T-helper 17 cell (primary cell): ENCODE results near the gene EID2. TPM values are rescaled to one million over a fixed set of nuclear protein-coding genes. Genes with fewer than 3 reads are reported as not detected.

Experiments
- ATAC-seq: fragments of 150-1000 bp; cut with Tn5 transposase; 2 replicates; pipeline ENCODE4 v1.10.0; 2021; ENCODE audit warnings: mild to moderate bottlenecking, moderate library complexity
- DNase-seq, 3 donors: peaks; one replicate each; pipeline versions ENCODE4 v3.0.0 to v3.0.0-alpha.2; 2020 to 2021
- H3K9me3 ChIP-seq: one replicate; pipeline ENCODE4 v1.7.0; 2013; ENCODE audit warnings: low read length, mild to moderate bottlenecking; ENCODE audit not compliant: control insufficient read depth, poor library complexity, severe bottlenecking
- H3K27ac Mint-ChIP-seq: one replicate; pipeline ENCODE4 v1.8.0; 2022; ENCODE audit warnings: mild to moderate bottlenecking, moderate library complexity, mixed read lengths
- H3K27me3 Mint-ChIP-seq: one replicate; pipeline ENCODE4 v1.8.0; 2022; ENCODE audit warnings: mixed read lengths
- H3K36me3 Mint-ChIP-seq: one replicate; pipeline ENCODE4 v1.8.0; 2022; ENCODE audit warnings: low read depth, mixed read lengths
- H3K4me1 Mint-ChIP-seq: one replicate; pipeline ENCODE4 v1.8.0; 2022; ENCODE audit warnings: mild to moderate bottlenecking, mixed read lengths
- H3K4me3 Mint-ChIP-seq: one replicate; pipeline ENCODE4 v1.8.0; 2022; ENCODE audit warnings: mild to moderate bottlenecking, moderate library complexity, mixed read lengths
- total RNA-seq, 4 donors: library from RNA in 2 of 4; stranded (reverse) in 2 of 4; gene quantifications; one replicate each; pipeline ENCODE4 v1.2.3 and lab custom pipeline; 2022 to 2026

Gene EID2
- total RNA-seq, 2 donors from 2014 or later, result 14.4 to 15.1 TPM

DNA sequence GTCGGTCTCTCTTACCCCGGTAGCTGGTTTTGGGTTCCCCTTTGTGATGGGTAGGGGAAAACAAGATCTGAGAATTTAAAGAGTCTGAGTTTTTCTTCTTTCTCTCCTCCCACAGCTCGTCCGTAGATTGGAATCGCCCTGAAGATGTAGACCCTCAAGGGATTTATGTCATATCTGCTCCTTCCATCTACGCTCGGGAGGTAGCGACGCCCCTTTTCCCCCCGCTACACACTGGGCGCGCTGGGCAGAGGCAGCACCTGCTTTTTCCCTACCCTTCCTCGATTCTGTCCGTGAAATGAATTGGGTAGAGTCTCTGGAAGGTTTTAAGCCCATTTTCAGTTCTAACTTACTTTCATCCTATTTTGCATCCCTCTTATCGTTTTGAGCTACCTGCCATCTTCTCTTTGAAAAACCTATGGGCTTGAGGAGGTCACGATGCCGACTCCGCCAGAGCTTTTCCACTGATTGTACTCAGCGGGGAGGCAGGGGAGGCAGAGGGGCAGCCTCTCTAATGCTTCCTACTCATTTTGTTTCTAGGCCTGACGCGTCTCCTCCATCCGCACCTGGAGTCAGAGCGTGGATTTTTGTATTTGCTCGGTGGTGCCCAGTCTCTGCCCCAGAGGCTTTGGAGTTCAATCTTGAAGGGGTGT is 32.1 kb downstream of the EID2 start:
- ATAC-seq (no peak), DNase-seq (no peak)
- Mint-ChIP-seq H3K4me1 (peaks cover 28% of the 10 kb centered on the region), H3K4me3 (peak overlapping the region; percentile 85), H3K27ac (no peak overlapping the region), H3K27me3 (peaks cover 60% of the 10 kb centered on the region), H3K36me3 (peaks cover 7% of the 10 kb centered on the region)
- no peaks in the 10 kb centered on the region for H3K9me3 ChIP-seq

DNA sequence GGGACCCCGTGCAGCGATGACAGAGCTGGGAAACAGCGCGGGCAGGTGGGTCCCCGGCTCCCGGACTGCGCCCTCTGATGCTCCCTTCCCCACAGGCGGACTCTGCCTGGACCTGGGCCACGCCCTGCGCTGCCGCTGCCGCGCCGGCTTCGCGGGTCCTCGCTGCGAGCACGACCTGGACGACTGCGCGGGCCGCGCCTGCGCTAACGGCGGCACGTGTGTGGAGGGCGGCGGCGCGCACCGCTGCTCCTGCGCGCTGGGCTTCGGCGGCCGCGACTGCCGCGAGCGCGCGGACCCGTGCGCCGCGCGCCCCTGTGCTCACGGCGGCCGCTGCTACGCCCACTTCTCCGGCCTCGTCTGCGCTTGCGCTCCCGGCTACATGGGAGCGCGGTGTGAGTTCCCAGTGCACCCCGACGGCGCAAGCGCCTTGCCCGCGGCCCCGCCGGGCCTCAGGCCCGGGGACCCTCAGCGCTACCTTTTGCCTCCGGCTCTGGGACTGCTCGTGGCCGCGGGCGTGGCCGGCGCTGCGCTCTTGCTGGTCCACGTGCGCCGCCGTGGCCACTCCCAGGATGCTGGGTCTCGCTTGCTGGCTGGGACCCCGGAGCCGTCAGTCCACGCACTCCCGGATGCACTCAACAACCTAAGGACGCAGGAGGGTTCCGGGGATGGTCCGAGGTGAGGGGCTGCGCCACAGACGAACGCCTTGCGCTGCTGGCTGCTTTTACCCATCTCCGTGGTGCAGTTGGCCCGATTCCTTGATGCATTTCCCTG is 32.8 kb downstream of the EID2 start:
- H3K36me3 Mint-ChIP-seq, result peaks cover 7% of the 10 kb centered on the region
- DNase-seq (peak; percentile 23 to 31 (median 25)), ATAC-seq (peak; percentile 69)
- H3K9me3 ChIP-seq, result no peaks in the 10 kb centered on the region
- peaks cover 28% of the 10 kb centered on the region for H3K4me1 Mint-ChIP-seq
- peak overlapping the region; percentile 85 for H3K4me3 Mint-ChIP-seq
- H3K27me3 Mint-ChIP-seq, result peaks cover 56% of the 10 kb centered on the region
- H3K27ac Mint-ChIP-seq, result no peak overlapping the region

DNA sequence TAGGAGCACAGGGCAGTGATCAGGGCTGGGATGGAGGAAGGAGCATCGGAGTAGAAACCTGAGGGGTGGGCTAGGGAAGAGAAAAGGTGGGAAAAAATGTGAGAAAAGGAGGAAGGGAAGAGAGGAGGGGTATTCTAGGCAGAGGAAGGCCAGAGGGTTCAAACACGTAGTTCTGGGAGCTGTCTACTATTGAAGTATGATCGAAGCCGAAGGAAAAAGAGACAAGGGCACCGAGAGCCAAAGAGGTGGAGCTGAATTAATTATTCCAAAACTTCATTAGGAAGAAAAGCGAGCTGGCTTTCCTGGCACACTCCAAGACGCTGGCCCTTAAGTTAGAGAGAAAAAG is 33.4 kb downstream of the EID2 start:
- Mint-ChIP-seq H3K4me1 (peaks cover 28% of the 10 kb centered on the region), H3K4me3 (peak overlapping the region; percentile 81), H3K27ac (no peak overlapping the region), H3K27me3 (peaks cover 55% of the 10 kb centered on the region), H3K36me3 (peaks cover 7% of the 10 kb centered on the region)
- DNase-seq (no peak), ATAC-seq (no peak)
- no peaks in the 10 kb centered on the region for H3K9me3 ChIP-seq

DNA sequence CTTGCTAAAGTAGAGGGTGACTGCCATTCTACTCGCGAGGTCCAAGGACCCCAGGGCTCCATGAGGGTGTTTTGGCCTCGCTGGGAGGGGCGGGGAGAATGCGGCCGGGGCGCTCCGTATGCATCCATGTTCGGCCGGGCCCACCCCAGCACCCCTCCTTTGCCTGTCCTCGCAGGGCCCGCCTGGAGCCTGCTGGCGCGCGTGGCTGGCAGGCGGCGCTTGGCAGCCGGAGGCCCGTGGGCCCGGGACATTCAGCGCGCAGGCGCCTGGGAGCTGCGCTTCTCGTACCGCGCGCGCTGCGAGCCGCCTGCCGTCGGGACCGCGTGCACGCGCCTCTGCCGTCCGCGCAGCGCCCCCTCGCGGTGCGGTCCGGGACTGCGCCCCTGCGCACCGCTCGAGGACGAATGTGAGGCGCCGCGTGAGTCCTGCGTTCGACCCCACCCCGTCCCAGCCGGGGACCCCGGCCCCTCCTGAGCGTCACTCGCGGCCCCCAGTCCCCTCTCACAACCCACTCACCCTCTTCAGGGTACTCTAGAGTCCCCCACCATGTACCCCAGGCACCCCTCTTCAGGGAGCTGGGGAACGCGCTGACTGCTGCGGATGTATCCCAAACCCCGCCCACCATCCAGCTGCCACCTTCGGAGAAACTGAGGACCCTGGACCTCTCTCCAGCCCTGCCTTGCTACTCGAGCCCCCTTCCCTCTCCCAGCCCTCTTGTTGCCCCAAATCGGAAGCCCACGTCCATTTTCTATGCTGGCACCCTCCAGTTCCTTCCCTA is 37.1 kb downstream of the EID2 start:
- DNase-seq (peak; percentile 71 to 81 (median 74)), ATAC-seq (peak; percentile 80)
- no peaks in the 10 kb centered on the region for H3K9me3 ChIP-seq
- Mint-ChIP-seq H3K4me3 (peak overlapping the region; percentile 51), H3K27me3 (peaks cover 73% of the 10 kb centered on the region), H3K4me1 (peaks cover 44% of the 10 kb centered on the region), H3K36me3 (peaks cover 19% of the 10 kb centered on the region), H3K27ac (peak overlapping the region; percentile 44)

DNA sequence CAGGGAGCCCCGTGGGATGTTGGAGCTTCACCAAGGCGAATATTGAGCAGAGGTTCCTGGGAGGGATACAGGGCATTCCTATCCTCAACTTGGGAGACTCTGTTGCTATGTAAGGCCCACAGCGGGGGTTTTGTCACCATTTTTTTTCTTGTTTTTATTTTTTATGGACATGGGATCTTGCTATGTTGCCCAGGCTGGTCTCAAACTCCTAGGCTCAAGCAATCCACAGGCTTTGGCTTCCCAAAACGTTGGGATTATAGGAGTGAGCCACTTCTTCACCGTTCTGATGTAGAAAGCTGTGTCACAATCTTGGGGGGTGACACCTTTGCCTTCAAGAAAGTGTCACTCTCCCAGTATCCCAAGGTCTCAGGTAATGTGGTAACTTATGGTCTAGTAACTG is 38.6 kb downstream of the EID2 start:
- no peak overlapping the region for H3K27ac Mint-ChIP-seq

DNA sequence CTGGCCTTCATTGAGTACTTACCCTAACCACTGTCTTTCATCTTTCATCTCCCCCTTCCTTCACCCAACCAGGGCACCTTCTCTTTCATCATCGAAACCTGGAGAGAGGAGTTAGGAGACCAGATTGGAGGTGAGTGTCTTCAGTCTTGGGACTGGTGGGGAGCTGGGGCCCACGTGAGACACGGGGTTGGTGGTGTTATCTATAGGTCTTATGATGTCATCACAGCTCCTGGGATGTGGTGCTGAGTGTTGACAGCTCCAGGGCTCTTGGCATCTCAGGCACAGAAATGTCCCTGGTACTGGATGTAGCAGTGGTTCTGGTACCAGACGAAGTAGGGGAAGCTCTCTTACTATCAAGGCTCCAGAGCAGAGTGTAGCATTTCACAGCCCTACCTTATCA is 39.4 kb downstream of the EID2 start:
- H3K9me3 ChIP-seq, result no peaks in the 10 kb centered on the region
- Mint-ChIP-seq H3K4me1 (peaks cover 32% of the 10 kb centered on the region), H3K27me3 (peaks cover 74% of the 10 kb centered on the region), H3K27ac (no peak overlapping the region), H3K4me3 (peak overlapping the region; percentile 28), H3K36me3 (peaks cover 18% of the 10 kb centered on the region)
- ATAC-seq (no peak), DNase-seq (no peak)

More for the DNA sequence above, 38.6 kb downstream of the EID2 start:
- DNase-seq (no peak), ATAC-seq (no peak)
- peaks cover 35% of the 10 kb centered on the region for H3K4me1 Mint-ChIP-seq
- H3K4me3 Mint-ChIP-seq, result no peak overlapping the region
- H3K9me3 ChIP-seq, result no peaks in the 10 kb centered on the region
- H3K36me3 Mint-ChIP-seq, result peaks cover 18% of the 10 kb centered on the region
- peaks cover 76% of the 10 kb centered on the region for H3K27me3 Mint-ChIP-seq

DNA sequence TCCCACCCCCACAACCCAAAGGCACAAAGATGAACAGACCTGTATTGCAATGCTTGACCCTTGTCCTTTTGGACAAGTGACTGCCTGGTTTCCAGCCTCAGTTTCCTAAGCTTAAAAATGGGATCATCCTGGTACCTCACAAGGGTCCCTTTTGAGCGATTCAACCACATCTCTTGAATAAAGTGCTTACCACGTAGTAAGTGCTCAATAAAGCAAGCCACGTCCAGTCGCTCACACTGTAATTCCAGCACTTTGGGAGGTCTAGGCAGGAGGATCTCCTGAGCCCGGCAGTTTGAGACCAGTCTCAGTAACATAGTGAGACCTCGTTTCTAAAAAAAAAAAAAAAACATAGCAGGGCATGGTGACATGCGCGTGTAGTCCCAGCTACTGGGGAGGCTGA is 40.0 kb downstream of the EID2 start:
- Mint-ChIP-seq H3K27me3 (peaks cover 67% of the 10 kb centered on the region), H3K36me3 (peaks cover 18% of the 10 kb centered on the region), H3K27ac (no peak overlapping the region), H3K4me1 (peaks cover 32% of the 10 kb centered on the region), H3K4me3 (peak overlapping the region; percentile 81)
- H3K9me3 ChIP-seq, result no peaks in the 10 kb centered on the region
- no peak for ATAC-seq
- DNase-seq, result no peak

DNA sequence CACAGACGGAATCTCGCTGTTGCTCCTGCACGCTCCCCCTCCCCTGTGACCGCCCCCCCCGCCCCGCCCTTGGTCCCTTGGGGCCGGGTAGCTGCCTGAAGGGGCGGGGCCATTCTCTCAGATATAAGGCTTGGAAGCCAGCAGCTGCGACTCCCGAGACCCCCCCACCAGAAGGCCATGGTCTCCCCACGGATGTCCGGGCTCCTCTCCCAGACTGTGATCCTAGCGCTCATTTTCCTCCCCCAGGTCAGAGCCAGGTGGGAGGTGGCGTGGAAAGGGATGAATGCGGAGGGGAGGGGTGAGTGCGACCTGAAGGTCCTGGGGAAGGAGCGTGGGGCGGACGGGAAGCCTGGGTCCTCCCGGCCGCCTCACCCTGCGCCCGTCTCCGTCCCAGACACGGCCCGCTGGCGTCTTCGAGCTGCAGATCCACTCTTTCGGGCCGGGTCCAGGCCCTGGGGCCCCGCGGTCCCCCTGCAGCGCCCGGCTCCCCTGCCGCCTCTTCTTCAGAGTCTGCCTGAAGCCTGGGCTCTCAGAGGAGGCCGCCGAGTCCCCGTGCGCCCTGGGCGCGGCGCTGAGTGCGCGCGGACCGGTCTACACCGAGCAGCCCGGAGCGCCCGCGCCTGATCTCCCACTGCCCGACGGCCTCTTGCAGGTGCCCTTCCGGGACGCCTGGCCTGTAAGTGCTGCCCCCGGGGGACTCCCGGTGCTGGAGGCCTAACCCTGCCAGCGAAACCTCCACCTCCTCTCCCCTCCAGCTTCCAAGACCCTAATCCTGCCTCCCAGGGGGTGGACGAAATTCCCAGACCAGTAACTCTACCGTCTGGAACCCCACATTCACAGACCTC is 40.9 kb downstream of the EID2 start, which contains the start of gene DLL3:
Gene DLL3 (plus strand): TSS at position 150 of the 845 bp plus-strand sequence. CDS start 28 bp downstream, at position 178.
- Mint-ChIP-seq H3K4me1 (peaks cover 25% of the 10 kb centered on the region), H3K27ac (peak within 1 kb of the TSS; percentile 27), H3K36me3 (peaks cover 15% of the 10 kb centered on the region), H3K4me3 (peak within 1 kb of the TSS; percentile 83), H3K27me3 (peaks cover 58% of the 10 kb centered on the region)
- no peaks in the 10 kb centered on the region for H3K9me3 ChIP-seq
- ATAC-seq (no peak), DNase-seq (no peak)

DNA sequence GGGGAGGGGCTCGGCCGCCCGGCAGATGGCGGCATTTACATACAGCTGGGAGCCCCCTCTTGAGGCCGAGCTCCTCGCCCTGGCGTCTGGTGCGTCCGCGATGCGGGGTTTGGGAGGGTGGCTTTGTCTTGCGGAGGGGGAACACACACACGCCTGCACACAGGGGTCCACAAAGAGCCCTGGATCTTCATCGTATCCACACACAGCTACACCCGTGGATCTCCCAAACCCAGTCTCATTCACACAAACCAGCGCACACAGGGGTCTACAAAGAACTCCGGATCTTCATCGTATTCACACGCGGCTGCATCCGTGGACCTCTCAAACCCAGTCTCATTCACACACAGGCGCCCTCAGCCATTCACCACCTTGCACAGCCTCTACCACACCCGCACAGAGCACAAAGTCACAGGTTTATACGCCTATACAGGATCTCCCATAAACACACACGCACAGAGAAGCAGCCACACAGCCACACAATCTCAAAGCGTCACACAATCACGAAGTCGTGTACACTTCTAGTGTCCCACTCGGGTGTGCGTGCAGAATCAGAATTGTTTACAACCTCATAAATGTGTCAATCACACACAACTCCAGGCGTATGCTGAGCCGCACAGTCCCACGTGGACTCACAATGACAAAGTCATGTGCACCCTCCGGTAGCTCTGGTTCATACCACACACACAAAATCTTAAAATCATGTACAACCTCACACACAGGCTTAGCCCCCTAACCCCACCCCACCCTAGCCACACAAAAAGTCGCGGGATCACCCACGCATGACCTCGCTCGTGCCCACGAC is 41.8 kb downstream of the EID2 start:
- Mint-ChIP-seq H3K4me1 (peaks cover 20% of the 10 kb centered on the region), H3K4me3 (peak overlapping the region; percentile 83), H3K27me3 (peaks cover 52% of the 10 kb centered on the region), H3K27ac (peak overlapping the region; percentile 27), H3K36me3 (peaks cover 15% of the 10 kb centered on the region)
- peak; percentile 44 for ATAC-seq
- H3K9me3 ChIP-seq, result no peaks in the 10 kb centered on the region
- DNase-seq, result no peak

DNA sequence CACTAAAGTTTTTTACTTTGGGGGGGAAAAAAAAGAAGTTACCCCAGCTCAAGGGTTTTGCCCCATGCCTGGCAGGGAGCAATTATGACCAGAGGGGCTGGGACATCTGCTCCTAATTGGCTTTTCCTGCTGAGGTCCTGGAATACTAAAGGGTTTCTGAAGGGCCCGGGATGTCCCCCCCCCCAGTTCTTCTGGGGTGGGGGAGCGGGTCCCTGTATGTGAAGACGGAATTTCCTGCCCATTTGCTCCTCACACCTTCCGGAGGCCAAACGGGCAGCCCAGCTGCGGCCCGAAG is 42.3 kb downstream of the EID2 start:
- Mint-ChIP-seq H3K4me3 (no peak overlapping the region), H3K36me3 (peaks cover 15% of the 10 kb centered on the region), H3K27ac (peak overlapping the region; percentile 27), H3K27me3 (peaks cover 52% of the 10 kb centered on the region), H3K4me1 (peaks cover 18% of the 10 kb centered on the region)
- DNase-seq (no peak), ATAC-seq (no peak)
- no peaks in the 10 kb centered on the region for H3K9me3 ChIP-seq

DNA sequence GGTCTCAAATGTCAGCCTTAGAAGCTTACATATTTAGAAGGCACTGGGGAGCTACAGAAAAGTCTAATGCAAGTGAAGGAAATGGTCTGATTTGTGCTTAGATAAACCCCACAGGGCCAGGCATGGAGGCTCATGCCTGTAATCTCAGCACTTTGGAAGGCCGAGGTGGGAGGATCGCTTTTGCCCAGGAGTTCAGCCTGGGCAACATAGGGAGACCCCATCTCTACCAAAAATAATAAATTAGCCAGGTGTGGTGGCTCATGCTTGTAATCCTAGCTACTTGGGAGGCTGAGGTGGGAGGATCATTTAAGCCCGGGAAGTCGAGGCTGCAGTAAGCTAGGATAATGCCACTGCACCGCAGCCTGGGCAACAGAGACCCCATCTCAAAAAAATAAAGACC is 43.9 kb downstream of the EID2 start:
- ATAC-seq (no peak), DNase-seq (no peak)
- no peaks in the 10 kb centered on the region for H3K9me3 ChIP-seq
- no peak overlapping the region for H3K27ac Mint-ChIP-seq
- peaks cover 18% of the 10 kb centered on the region for H3K4me1 Mint-ChIP-seq
- H3K36me3 Mint-ChIP-seq, result peaks cover 15% of the 10 kb centered on the region
- peak overlapping the region; percentile 15 for H3K4me3 Mint-ChIP-seq
- H3K27me3 Mint-ChIP-seq, result peaks cover 45% of the 10 kb centered on the region

DNA sequence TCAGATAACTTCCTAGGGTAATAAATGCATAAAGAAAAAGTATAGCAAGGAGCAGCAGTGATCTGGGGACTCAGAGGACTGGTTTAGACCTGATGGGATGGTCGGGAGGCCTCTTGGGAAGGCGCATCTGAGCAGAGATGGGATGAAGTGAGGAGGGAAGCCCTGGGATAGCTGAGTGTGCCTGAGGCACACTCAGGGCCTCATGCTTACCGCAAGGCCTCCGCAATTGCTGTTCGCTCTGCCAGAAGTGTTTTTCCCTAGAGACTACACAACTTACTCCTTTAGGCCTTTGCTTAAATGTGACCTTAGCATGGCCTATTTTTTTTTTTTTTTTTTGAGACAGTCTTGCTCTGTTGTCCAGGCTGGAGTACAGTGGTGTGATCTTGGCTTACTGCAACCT is 45.3 kb downstream of the EID2 start:
- Mint-ChIP-seq H3K27me3 (peaks cover 31% of the 10 kb centered on the region), H3K4me3 (no peak overlapping the region), H3K36me3 (peaks cover 8% of the 10 kb centered on the region), H3K4me1 (peaks cover 12% of the 10 kb centered on the region), H3K27ac (no peak overlapping the region)
- DNase-seq, result no peak
- no peak for ATAC-seq
- no peaks in the 10 kb centered on the region for H3K9me3 ChIP-seq
